ENCODE results near the gene NLRP6.

GRCh38 chr11:312092-312816 lies 34.0 kb downstream of the NLRP6 start:
- TF ChIP-seq PATZ1 (CRISPR knock-in tag; IDR thresholded peaks at IDR 0.05; ENCODE audit: borderline replicate concordance), result no peak
- TF ChIP-seq ESRRG (CRISPR knock-in tag; IDR thresholded peaks at IDR 0.05), result no peak
- no peak for TF ChIP-seq TCF4 (CRISPR knock-in tag; IDR thresholded peaks at IDR 0.05; ENCODE audit: borderline replicate concordance)
- TF ChIP-seq ZNF8 (CRISPR knock-in tag; IDR thresholded peaks at IDR 0.05), result no peak
- TF ChIP-seq POU6F1 (CRISPR knock-in tag; IDR thresholded peaks at IDR 0.05; ENCODE audit: borderline replicate concordance, low read depth), result no peak

All from SK-N-SH treated with all-trans-retinoic acid at 6 μM for 48 hours (cell line).